Natural killer cell (primary cell): ENCODE results near the gene DCTD. TPM values are rescaled to one million over a fixed set of nuclear protein-coding genes. Genes with fewer than 3 reads are reported as not detected.

Source experiments
- ATAC-seq, 3 donors: fragments of 150-1000 bp in 2 of 3; fragments of 200-7000 bp in 1 of 3; cut with Tn5 transposase; 1 replicate in 1 of 3; 2 replicates in 2 of 3; pipeline ENCODE4 v1.10.0; 2021; ENCODE audit warnings: mild to moderate bottlenecking in 2 of 3, moderate library complexity in 2 of 3
- DNase-seq, 2 donors: peaks; one replicate each; pipeline versions ENCODE4 v3.0.0 to v3.0.0-alpha.2; 2013 to 2021; ENCODE audit warnings: mixed read lengths in 1 of 2
- H3K27ac ChIP-seq: one replicate; pipeline ENCODE4 v1.5.1; 2013; ENCODE audit warnings: mild to moderate bottlenecking, low read length
- H3K27me3 ChIP-seq: one replicate; pipeline ENCODE4 v1.6.1; 2013; ENCODE audit warnings: low read length; ENCODE audit not compliant: control insufficient read depth, insufficient read depth
- H3K36me3 ChIP-seq: one replicate; pipeline ENCODE4 v1.6.1; 2013; ENCODE audit warnings: low read length; ENCODE audit not compliant: control insufficient read depth, insufficient read depth
- H3K4me1 ChIP-seq: one replicate; pipeline ENCODE4 v1.6.1; 2013; ENCODE audit warnings: low read length; ENCODE audit not compliant: control insufficient read depth, insufficient read depth
- H3K4me3 ChIP-seq: one replicate; pipeline ENCODE4 v1.5.1; 2013; ENCODE audit warnings: low read length
- H3K9me3 ChIP-seq: one replicate; pipeline ENCODE4 v1.6.1; 2013; ENCODE audit warnings: low read length; ENCODE audit not compliant: control insufficient read depth, insufficient read depth
- H3K27ac Mint-ChIP-seq, 2 donors: one replicate each; pipeline ENCODE4 v1.8.0; 2022; ENCODE audit warnings: mild to moderate bottlenecking in 2 of 2, mixed read lengths in 2 of 2, moderate library complexity in 1 of 2
- H3K27me3 Mint-ChIP-seq, 2 donors: one replicate each; pipeline ENCODE4 v1.8.0; 2022; ENCODE audit warnings: low read depth in 2 of 2, mixed read lengths in 2 of 2
- H3K36me3 Mint-ChIP-seq: one replicate; pipeline ENCODE4 v1.8.0; 2022; ENCODE audit warnings: mixed read lengths
- H3K4me1 Mint-ChIP-seq, 2 donors: one replicate each; pipeline ENCODE4 v1.8.0; 2022; ENCODE audit warnings: mixed read lengths in 2 of 2
- H3K4me3 Mint-ChIP-seq: one replicate; pipeline ENCODE4 v1.8.0; 2022; ENCODE audit warnings: mild to moderate bottlenecking, moderate library complexity, mixed read lengths
- H3K9me3 Mint-ChIP-seq, 2 donors: one replicate each; pipeline ENCODE4 v1.8.0; 2022; ENCODE audit warnings: mixed read lengths in 2 of 2
- WGBS: methylation state at CpG from one replicate; pipeline ENCODE4 v1.1.7; 2013; ENCODE audit warnings: missing lambda C conversion rate; ENCODE audit not compliant: insufficient coverage; 5-methylcytosine and 5-hydroxymethylcytosine counted together
- intact Hi-C: fragments of 100-400 bp; cut with micrococcal nuclease; formaldehyde crosslinking; loops from one replicate; pipeline ENCODE4 v1.14.2; 2022
- total RNA-seq, 4 donors: library from RNA; stranded (reverse); fragments of 120-200 nt in 1 of 4; gene quantifications; one replicate each; pipeline versions ENCODE4 v1.2.3 to v1.2.4, GENCODE V29; 2013 to 2022
- TF ChIP-seq, protein P1 (sequence below): fragments of 200-600 bp; IDR thresholded peaks from one replicate; pipeline ENCODE4 v1.8.0; 2022; ENCODE audit warnings: antibody characterized with exemption

DCTD gene
- total RNA-seq, 3 donors from 2014 or later (not counting 1 experiment from before 2014, with no cell fraction given) = 57.2 to 68.2 (median 68.1) TPM

DNA sequence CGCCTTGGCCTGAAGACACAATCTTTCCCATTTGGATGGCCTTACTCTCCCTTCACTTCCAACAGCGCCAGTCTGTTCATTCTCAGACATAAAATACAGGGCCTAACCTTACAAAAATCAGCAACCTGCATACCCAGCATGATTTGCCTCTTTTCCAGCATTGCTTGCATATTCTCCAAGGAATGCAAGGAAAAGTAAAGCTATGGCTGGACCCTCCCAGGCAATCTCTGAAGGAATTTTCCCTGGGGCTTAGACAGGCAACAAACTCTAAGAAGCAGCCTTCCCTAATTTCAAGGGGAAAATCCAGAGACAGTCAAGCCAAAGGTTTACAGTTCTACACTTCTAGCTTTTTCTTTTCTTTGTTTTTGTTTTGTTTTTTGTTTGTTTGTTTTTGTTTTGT is 3.6 kb downstream of the DCTD start:
- ATAC-seq = no peak

DNA sequence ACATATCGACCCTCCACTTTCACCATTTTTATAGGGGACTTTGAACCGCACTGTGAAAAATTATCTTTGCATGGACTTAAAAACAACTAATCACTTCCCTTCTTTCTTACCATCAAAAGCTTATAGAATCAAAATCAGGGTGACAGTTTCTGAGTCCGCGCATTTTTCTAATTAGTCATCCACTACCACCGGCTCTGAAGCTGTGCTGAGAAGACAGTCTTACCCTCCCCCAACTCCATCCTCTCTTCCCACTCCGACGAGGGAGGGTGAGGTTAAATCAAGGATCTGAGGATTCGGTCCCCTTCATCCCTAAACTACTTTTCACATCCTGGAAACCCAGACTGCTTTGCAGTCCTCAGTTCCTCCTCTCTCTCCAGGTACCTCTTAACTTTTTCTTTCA is 4.2 kb downstream of the DCTD start:
- H3K27ac ChIP-seq = no peak overlapping the region
- TF ChIP-seq, protein P1, sequence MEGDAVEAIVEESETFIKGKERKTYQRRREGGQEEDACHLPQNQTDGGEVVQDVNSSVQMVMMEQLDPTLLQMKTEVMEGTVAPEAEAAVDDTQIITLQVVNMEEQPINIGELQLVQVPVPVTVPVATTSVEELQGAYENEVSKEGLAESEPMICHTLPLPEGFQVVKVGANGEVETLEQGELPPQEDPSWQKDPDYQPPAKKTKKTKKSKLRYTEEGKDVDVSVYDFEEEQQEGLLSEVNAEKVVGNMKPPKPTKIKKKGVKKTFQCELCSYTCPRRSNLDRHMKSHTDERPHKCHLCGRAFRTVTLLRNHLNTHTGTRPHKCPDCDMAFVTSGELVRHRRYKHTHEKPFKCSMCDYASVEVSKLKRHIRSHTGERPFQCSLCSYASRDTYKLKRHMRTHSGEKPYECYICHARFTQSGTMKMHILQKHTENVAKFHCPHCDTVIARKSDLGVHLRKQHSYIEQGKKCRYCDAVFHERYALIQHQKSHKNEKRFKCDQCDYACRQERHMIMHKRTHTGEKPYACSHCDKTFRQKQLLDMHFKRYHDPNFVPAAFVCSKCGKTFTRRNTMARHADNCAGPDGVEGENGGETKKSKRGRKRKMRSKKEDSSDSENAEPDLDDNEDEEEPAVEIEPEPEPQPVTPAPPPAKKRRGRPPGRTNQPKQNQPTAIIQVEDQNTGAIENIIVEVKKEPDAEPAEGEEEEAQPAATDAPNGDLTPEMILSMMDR = no peak
- ATAC-seq (no peak), DNase-seq (no peak)
- H3K36me3 ChIP-seq = peaks cover 33% of the 10 kb centered on the region
- Mint-ChIP-seq H3K27ac (no peak overlapping the region), H3K27me3 (no peaks in the 10 kb centered on the region), H3K9me3 (no peaks in the 10 kb centered on the region), H3K4me3 (no peak overlapping the region), H3K4me1 (peaks cover 34 to 41% of the 10 kb centered on the region in 2 donors), H3K36me3 (peaks cover 13% of the 10 kb centered on the region)
- intact Hi-C loops = no loop called here
- no peaks in the 10 kb centered on the region for H3K9me3 ChIP-seq
- no peaks in the 10 kb centered on the region for H3K27me3 ChIP-seq
- H3K4me1 ChIP-seq = peaks cover 13% of the 10 kb centered on the region
- 96% methylated on average over 8 of the region's 8 CpGs for WGBS
- no peak overlapping the region for H3K4me3 ChIP-seq

More for the DNA sequence above, 3.6 kb downstream of the DCTD start:
- peaks cover 13% of the 10 kb centered on the region for H3K36me3 Mint-ChIP-seq
- peaks cover 39 to 47% of the 10 kb centered on the region in 2 donors for H3K4me1 Mint-ChIP-seq
- WGBS = 97% methylated on average over 2 of the region's 2 CpGs
- Histone ChIP-seq H3K36me3 (peaks cover 32% of the 10 kb centered on the region), H3K4me3 (no peak overlapping the region), H3K4me1 (peaks cover 19% of the 10 kb centered on the region), H3K27me3 (no peaks in the 10 kb centered on the region), H3K27ac (no peak overlapping the region), H3K9me3 (no peaks in the 10 kb centered on the region)
- H3K27me3 Mint-ChIP-seq = no peaks in the 10 kb centered on the region
- TF ChIP-seq, protein P1 = no peak
- intact Hi-C loops = no loop called here
- no peak for DNase-seq
- peak overlapping the region in 1 of 2 donors; percentile 37 for H3K27ac Mint-ChIP-seq
- no peaks in the 10 kb centered on the region for H3K9me3 Mint-ChIP-seq
- H3K4me3 Mint-ChIP-seq = no peak overlapping the region

DNA sequence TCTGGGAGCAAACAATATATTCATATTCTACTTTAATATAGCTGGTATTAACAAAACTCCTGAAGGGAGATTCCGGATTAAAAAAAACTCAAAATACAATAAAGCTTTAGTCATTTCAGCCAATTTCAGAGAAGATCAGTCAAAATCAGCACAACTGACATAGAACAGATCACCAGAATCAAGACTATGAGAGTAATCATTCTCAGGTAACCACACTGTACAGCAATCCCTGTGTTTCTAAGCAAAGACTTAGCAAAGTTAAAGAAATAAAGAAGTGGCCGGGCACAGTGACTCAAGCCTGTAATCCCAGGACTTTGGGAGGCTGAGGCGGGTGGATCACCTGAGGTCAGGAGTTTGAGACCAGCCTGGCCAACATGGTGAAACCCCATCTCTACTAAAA is 9.1 kb downstream of the DCTD start:
- ATAC-seq = no peak

DNA sequence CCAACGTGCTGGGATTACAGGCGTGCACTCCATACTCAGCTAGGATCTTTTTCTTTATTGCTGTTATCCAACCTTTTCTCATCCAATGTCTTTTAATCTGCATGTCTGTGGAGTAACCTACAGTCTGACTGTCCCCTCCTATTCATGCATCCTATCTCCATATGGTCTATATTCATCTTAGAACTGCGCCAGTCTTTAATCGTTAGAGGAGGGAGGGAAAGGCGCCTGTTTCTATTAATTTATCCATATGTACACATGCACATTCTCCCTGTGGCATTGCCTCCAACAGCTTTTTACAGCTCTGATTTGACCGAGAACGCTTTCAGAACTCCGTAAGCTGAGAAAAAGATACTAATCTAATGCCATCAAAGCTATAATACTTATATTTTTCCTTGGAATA is 9.8 kb downstream of the DCTD start:
- intact Hi-C loops = no loop called here
- no peaks in the 10 kb centered on the region for H3K9me3 Mint-ChIP-seq
- H3K27ac Mint-ChIP-seq = no peak overlapping the region
- TF ChIP-seq, protein P1 = no peak
- peaks cover 12 to 40% of the 10 kb centered on the region in 2 donors for H3K4me1 Mint-ChIP-seq
- H3K4me1 ChIP-seq = no peaks in the 10 kb centered on the region
- no peaks in the 10 kb centered on the region for H3K27me3 ChIP-seq
- peaks cover 46% of the 10 kb centered on the region for H3K36me3 ChIP-seq
- no peak overlapping the region for H3K27ac ChIP-seq
- peaks cover 35% of the 10 kb centered on the region for H3K36me3 Mint-ChIP-seq
- H3K9me3 ChIP-seq = no peaks in the 10 kb centered on the region
- ATAC-seq (no peak), DNase-seq (no peak)
- no peak overlapping the region for H3K4me3 Mint-ChIP-seq
- no peaks in the 10 kb centered on the region for H3K27me3 Mint-ChIP-seq
- no peak overlapping the region for H3K4me3 ChIP-seq
- WGBS = 95% methylated on average over 7 of the region's 8 CpGs

More for the DNA sequence above, 9.1 kb downstream of the DCTD start:
- Mint-ChIP-seq H3K9me3 (no peaks in the 10 kb centered on the region), H3K27me3 (no peaks in the 10 kb centered on the region), H3K4me1 (peaks cover 20 to 48% of the 10 kb centered on the region in 2 donors), H3K4me3 (no peak overlapping the region), H3K27ac (no peak overlapping the region), H3K36me3 (peaks cover 41% of the 10 kb centered on the region)
- no peaks in the 10 kb centered on the region for H3K27me3 ChIP-seq
- peaks cover 44% of the 10 kb centered on the region for H3K36me3 ChIP-seq
- intact Hi-C loops = no loop called here
- WGBS = 95% methylated on average over 2 of the region's 3 CpGs
- H3K27ac ChIP-seq = no peak overlapping the region
- no peak overlapping the region for H3K4me3 ChIP-seq
- TF ChIP-seq, protein P1 = no peak
- no peak for DNase-seq
- H3K4me1 ChIP-seq = no peaks in the 10 kb centered on the region
- H3K9me3 ChIP-seq = no peaks in the 10 kb centered on the region
